ENCODE measurements around the gene B3GAT2. TPM values are rescaled to one million over a fixed set of nuclear protein-coding genes. Genes with fewer than 3 reads are reported as not detected.

B3GAT2 gene
- total and polyA plus RNA-seq, 2 experiments from 2014 or later, result 0.34 TPM; not detected in 1

DNA sequence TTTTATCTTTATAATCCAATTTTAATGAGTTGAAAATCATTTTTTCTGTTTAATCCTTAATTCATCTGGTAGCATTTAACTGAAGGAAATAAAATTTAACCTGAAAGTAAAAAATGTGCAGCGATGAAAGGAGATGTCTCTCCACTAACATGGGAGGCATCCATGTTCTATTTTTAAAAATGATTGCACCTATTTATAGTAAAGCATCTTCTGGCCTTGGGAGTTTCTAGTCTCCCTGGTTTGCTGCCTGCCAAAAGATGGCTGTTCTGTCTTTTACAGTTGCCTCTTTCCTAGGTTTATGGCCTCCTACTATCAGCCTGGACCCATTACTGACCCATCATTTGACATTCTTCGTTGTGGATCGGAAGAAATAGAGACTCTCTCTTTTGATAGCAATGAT lies 143.0 kb downstream of the B3GAT2 start:
- H3K27me3 ChIP-seq (replicated peaks; ENCODE audit: insufficient read depth), result no peaks in the 10 kb centered on the region
- no peaks in the 10 kb centered on the region for H3K36me3 ChIP-seq (ENCODE audit: low read depth)
- H3K9ac ChIP-seq, result no peak overlapping the region
- in situ Hi-C loops (cut with MboI), result no loop called here
- no peaks in the 10 kb centered on the region for H3K9me2 ChIP-seq (ENCODE audit: insufficient read depth)
- no peak for DNase-seq
- no peak overlapping the region for H3K27ac ChIP-seq
- no peaks in the 10 kb centered on the region for H3K4me1 ChIP-seq (ENCODE audit: insufficient read depth)
- H2AFZ ChIP-seq, result no peak overlapping the region
- H3K79me2 ChIP-seq (ENCODE audit: insufficient read depth), result no peaks in the 10 kb centered on the region
- no peak for TF ChIP-seq EZH2phosphoT487 (IDR thresholded peaks at IDR 0.05; ENCODE audit: insufficient read depth, low read depth)
- TF ChIP-seq EZH2 (IDR thresholded peaks at IDR 0.05; ENCODE audit: insufficient read depth, poor library complexity, severe bottlenecking), result no peak
- 87 to 93% methylated on average over 3 of the region's 3 CpGs for WGBS, 2 experiments (ENCODE audit: low coverage in 1 of 2, low lambda C conversion rate in 2 of 2, missing lambda C conversion rate in 2 of 2)
- H3K9me3 ChIP-seq (ENCODE audit: low read depth), result no peaks in the 10 kb centered on the region
- no peaks in the 10 kb centered on the region for H4K20me1 ChIP-seq (ENCODE audit: insufficient read depth)
- no peaks in the 10 kb centered on the region for H3F3A ChIP-seq (ENCODE audit: insufficient read depth)
- no peak overlapping the region for H3K4me2 ChIP-seq (ENCODE audit: unreplicated experiment)
- no peak overlapping the region for H3K4me3 ChIP-seq

DNA sequence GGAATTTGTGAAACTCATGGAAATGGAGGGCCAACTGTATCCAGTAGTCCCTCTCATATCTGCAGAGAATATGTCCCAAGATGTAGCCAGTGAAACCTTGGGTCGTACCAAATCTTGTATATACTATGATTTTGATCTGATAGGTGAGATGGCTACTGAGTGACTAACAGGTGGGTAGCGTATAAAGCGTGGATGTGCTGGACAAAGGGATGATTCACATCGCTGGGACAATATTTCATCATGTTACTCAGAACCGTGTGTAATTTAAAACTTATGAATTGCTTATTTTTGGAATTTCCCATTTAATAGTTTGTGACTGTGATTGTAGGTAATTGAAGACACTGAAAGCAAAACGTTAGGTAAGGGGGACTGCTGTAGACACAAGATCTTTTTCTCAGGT lies 145.1 kb downstream of the B3GAT2 start:
- TF ChIP-seq EZH2 (IDR thresholded peaks at IDR 0.05; ENCODE audit: insufficient read depth, poor library complexity, severe bottlenecking), result no peak
- no peak for TF ChIP-seq EZH2phosphoT487 (IDR thresholded peaks at IDR 0.05; ENCODE audit: insufficient read depth, low read depth)

More for the DNA sequence above, 145.1 kb downstream of the B3GAT2 start:
- no peaks in the 10 kb centered on the region for H3K4me1 ChIP-seq (ENCODE audit: insufficient read depth)
- H3K36me3 ChIP-seq (ENCODE audit: low read depth), result no peaks in the 10 kb centered on the region
- H3F3A ChIP-seq (ENCODE audit: insufficient read depth), result no peaks in the 10 kb centered on the region
- no peak overlapping the region for H2AFZ ChIP-seq
- H3K9me2 ChIP-seq (ENCODE audit: insufficient read depth), result no peaks in the 10 kb centered on the region
- in situ Hi-C loops (cut with MboI), result no loop called here
- DNase-seq, result peak; percentile 13
- no peaks in the 10 kb centered on the region for H3K9me3 ChIP-seq (ENCODE audit: low read depth)
- no peak overlapping the region for H3K4me2 ChIP-seq (ENCODE audit: unreplicated experiment)
- no peak overlapping the region for H3K4me3 ChIP-seq
- no peaks in the 10 kb centered on the region for H4K20me1 ChIP-seq (ENCODE audit: insufficient read depth)
- 67 to 73% methylated on average over 6 of the region's 6 CpGs for WGBS, 2 experiments (ENCODE audit: low coverage in 1 of 2, low lambda C conversion rate in 2 of 2, missing lambda C conversion rate in 2 of 2)
- no peaks in the 10 kb centered on the region for H3K27me3 ChIP-seq (replicated peaks; ENCODE audit: insufficient read depth)
- H3K79me2 ChIP-seq (ENCODE audit: insufficient read depth), result no peaks in the 10 kb centered on the region
- no peak overlapping the region for H3K9ac ChIP-seq
- H3K27ac ChIP-seq, result no peak overlapping the region

Data from GM23248 (cell line).